NB4 (cell line): ENCODE measurements around the gene BRF1.

Experiments
- MYC ChIP-seq: IDR thresholded peaks from 2 replicates; pipeline ENCODE4 v1.6.1; 2011; ENCODE audit warnings: low read depth, low read length
- POLR2A ChIP-seq: IDR thresholded peaks from 2 replicates; pipeline ENCODE4 v1.6.1; 2011; ENCODE audit warnings: mild to moderate bottlenecking; ENCODE audit not compliant: insufficient read length; ENCODE audit errors: extremely low read depth
- TF ChIP-seq, protein P1 (sequence below): IDR thresholded peaks from one replicate; pipeline ENCODE4 v1.5.1; 2012; ENCODE audit warnings: low read depth, low read length

DNA sequence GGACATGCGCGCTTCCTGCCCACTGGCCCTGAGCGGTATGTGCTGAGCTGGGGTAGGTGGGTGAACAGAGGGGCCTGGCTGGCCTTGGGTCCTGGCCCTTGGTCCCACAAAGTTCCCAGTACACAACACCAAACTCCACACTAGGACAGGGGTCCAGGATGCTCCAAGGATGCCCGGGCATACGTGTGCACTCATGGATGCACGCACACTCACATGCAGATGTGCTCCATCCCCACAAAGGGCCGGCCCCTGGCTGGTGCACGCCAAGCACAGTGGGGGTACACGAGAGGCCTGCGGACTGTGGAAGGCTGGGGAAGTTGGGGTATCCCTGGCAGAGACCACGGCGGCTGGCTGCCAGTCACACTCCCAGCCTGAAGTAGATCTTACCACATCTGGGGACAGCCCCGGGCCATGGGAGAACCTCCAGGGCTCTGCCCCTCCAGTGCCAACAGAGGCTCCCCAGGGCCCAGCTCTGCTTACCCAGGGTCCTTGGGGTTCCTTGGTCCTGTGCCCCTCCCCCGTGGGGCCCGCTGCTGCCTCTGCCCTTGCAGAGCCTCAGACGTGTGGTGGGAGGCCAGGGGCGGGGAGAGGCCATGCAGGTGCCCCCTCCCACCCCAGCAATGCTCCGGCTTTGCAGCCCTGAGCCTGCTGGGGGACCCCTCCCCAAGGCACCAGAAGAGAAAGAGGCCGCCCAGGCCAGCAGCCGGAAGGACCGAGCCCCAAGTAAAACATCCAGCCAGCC, 95.7 kb downstream of the BRF1 start:
- TF ChIP-seq, protein P1, sequence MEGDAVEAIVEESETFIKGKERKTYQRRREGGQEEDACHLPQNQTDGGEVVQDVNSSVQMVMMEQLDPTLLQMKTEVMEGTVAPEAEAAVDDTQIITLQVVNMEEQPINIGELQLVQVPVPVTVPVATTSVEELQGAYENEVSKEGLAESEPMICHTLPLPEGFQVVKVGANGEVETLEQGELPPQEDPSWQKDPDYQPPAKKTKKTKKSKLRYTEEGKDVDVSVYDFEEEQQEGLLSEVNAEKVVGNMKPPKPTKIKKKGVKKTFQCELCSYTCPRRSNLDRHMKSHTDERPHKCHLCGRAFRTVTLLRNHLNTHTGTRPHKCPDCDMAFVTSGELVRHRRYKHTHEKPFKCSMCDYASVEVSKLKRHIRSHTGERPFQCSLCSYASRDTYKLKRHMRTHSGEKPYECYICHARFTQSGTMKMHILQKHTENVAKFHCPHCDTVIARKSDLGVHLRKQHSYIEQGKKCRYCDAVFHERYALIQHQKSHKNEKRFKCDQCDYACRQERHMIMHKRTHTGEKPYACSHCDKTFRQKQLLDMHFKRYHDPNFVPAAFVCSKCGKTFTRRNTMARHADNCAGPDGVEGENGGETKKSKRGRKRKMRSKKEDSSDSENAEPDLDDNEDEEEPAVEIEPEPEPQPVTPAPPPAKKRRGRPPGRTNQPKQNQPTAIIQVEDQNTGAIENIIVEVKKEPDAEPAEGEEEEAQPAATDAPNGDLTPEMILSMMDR: no peak
- TF ChIP-seq MYC: no peak
- TF ChIP-seq POLR2A: no peak
